Renal cortex interstitium (tissue), 11 donors: ENCODE results near the gene KDM2B. TPM values are rescaled to one million over a fixed set of nuclear protein-coding genes. Genes with fewer than 3 reads are reported as not detected.

Experiments used
- DNase-seq, 11 donors: peaks; one replicate each; pipeline ENCODE4 v3.0.0-alpha.2; 2013; ENCODE audit warnings: low read depth in 9 of 11, low spot score in 4 of 11; ENCODE audit errors: extremely low read depth in 1 of 11
- polyA plus RNA-seq, 3 donors: library from polyadenylated mRNA; unstranded; fragments of 120-200 nt; gene quantifications; one replicate each; pipeline ENCODE4 v1.2.1, GENCODE V29; 2013; ENCODE audit not compliant: insufficient read length in 3 of 3

The KDM2B gene
- polyA plus RNA-seq, 3 donors: 71.6 to 80.4 (median 80.0) TPM

GRCh38 chr12:121536054-121536898, 44.5 kb downstream of the KDM2B start:
- DNase-seq: peak; percentile 73 to 88 (median 81)

- no peak for DNase-seq
These were observed 45.4 kb downstream of the KDM2B start for GRCh38 chr12:121535150-121536053.

- no peak for DNase-seq
These were observed 46.2 kb downstream of the KDM2B start for GRCh38 chr12:121534495-121535148.

GRCh38 chr12:121533394-121534090, 47.3 kb downstream of the KDM2B start:
- DNase-seq: no peak

GRCh38 chr12:121532503-121533393, 48.1 kb downstream of the KDM2B start:
- DNase-seq: peak in 3 of 11 donors; percentile 59 to 69 (median 64)

GRCh38 chr12:121531356-121531750, 49.5 kb downstream of the KDM2B start:
- DNase-seq: no peak

GRCh38 chr12:121530600-121531355, 50.0 kb downstream of the KDM2B start:
- peak in 1 of 11 donors; percentile 46 for DNase-seq

- no peak for DNase-seq
These were observed 51.6 kb downstream of the KDM2B start for GRCh38 chr12:121529184-121529583.

GRCh38 chr12:121525411-121525810, 55.4 kb downstream of the KDM2B start:
- no peak for DNase-seq

GRCh38 chr12:121524196-121524916, 56.5 kb downstream of the KDM2B start:
- DNase-seq: no peak

- no peak for DNase-seq
These were observed 57.1 kb downstream of the KDM2B start for GRCh38 chr12:121523741-121524140.

- DNase-seq: no peak
These were observed 57.9 kb downstream of the KDM2B start for GRCh38 chr12:121522971-121523370.

- no peak for DNase-seq
These were observed 60.2 kb downstream of the KDM2B start for GRCh38 chr12:121520586-121521086.

GRCh38 chr12:121520119-121520518, 60.7 kb downstream of the KDM2B start:
- DNase-seq: no peak

GRCh38 chr12:121519227-121519626, 61.6 kb downstream of the KDM2B start:
- DNase-seq: no peak

GRCh38 chr12:121518656-121519055, 62.2 kb downstream of the KDM2B start:
- DNase-seq: no peak
